ENCODE data around the gene KCNT1. TPM values are rescaled to one million over a fixed set of nuclear protein-coding genes. Genes with fewer than 3 reads are reported as not detected.

The KCNT1 gene
- total RNA-seq, 2 donors from 2014 or later, result 0.08 TPM; not detected in 1

- no peak for DNase-seq
- H3K27me3 ChIP-seq, result peaks cover 14% of the 10 kb centered on the region
- intact Hi-C loops (cut with DNase I), result no loop called here
These were observed 1.5 kb upstream of the KCNT1 start for GRCh38 chr9:135700525-135700924.

GRCh38 chr9:135701067-135701958 lies 672 bp upstream of the KCNT1 start:
- Histone ChIP-seq H3K4me1 (no peaks in the 10 kb centered on the region), H3K27me3 (peaks cover 14% of the 10 kb centered on the region), H3K4me3 (no peak overlapping the region), H3K9ac (ENCODE audit: low read depth in 2 of 2, low read length in 2 of 2) (no peak overlapping the region), H3K9me3 (no peaks in the 10 kb centered on the region), H3K36me3 (no peaks in the 10 kb centered on the region), H3K27ac (no peak overlapping the region)
- TF ChIP-seq CTCF (IDR thresholded peaks at IDR 0.05), result no peak
- no peak for DNase-seq
- intact Hi-C loops (cut with DNase I), result no loop called here

More at GRCh38 chr9:135700525-135700924, 1.5 kb upstream of the KCNT1 start:
- Histone ChIP-seq H3K4me1 (no peaks in the 10 kb centered on the region), H3K4me3 (no peak overlapping the region), H3K9me3 (no peaks in the 10 kb centered on the region), H3K9ac (ENCODE audit: low read depth in 2 of 2, low read length in 2 of 2) (no peak overlapping the region), H3K27ac (no peak overlapping the region), H3K36me3 (no peaks in the 10 kb centered on the region)
- TF ChIP-seq CTCF (IDR thresholded peaks at IDR 0.05), result no peak

- H3K27me3 ChIP-seq, result peaks cover 14% of the 10 kb centered on the region
- H3K27ac ChIP-seq, result no peak overlapping the region
- DNase-seq, result no peak
- no peaks in the 10 kb centered on the region for H3K9me3 ChIP-seq
- TF ChIP-seq CTCF (IDR thresholded peaks at IDR 0.05), result no peak
- H3K4me3 ChIP-seq, result no peak overlapping the region
- no peaks in the 10 kb centered on the region for H3K36me3 ChIP-seq
- no peaks in the 10 kb centered on the region for H3K4me1 ChIP-seq
- no peak overlapping the region for H3K9ac ChIP-seq (ENCODE audit: low read depth in 2 of 2, low read length in 2 of 2)
- intact Hi-C loops (cut with DNase I), result no loop called here
These were observed 1.7 kb downstream of the KCNT1 start for GRCh38 chr9:135703726-135704125.

GRCh38 chr9:135704483-135704882 lies 2.5 kb downstream of the KCNT1 start:
- H3K4me3 ChIP-seq, result no peak overlapping the region
- H3K27me3 ChIP-seq, result peaks cover 14% of the 10 kb centered on the region
- no peak for TF ChIP-seq CTCF (IDR thresholded peaks at IDR 0.05)
- intact Hi-C loops (cut with DNase I), result no loop called here
- H3K27ac ChIP-seq, result no peak overlapping the region
- H3K9ac ChIP-seq (ENCODE audit: low read depth in 2 of 2, low read length in 2 of 2), result no peak overlapping the region
- H3K9me3 ChIP-seq, result no peaks in the 10 kb centered on the region
- H3K4me1 ChIP-seq, result no peaks in the 10 kb centered on the region
- DNase-seq, result no peak
- H3K36me3 ChIP-seq, result no peaks in the 10 kb centered on the region

GRCh38 chr9:135705376-135705775 lies 3.4 kb downstream of the KCNT1 start:
- no peaks in the 10 kb centered on the region for H3K4me1 ChIP-seq
- H3K27me3 ChIP-seq, result peaks cover 14% of the 10 kb centered on the region
- DNase-seq, result no peak
- no peak overlapping the region for H3K4me3 ChIP-seq
- no peak overlapping the region for H3K9ac ChIP-seq (ENCODE audit: low read depth in 2 of 2, low read length in 2 of 2)
- TF ChIP-seq CTCF (IDR thresholded peaks at IDR 0.05), result no peak
- no peaks in the 10 kb centered on the region for H3K9me3 ChIP-seq
- H3K36me3 ChIP-seq, result no peaks in the 10 kb centered on the region
- no peak overlapping the region for H3K27ac ChIP-seq
- intact Hi-C loops (cut with DNase I), result no loop called here

Measured in colonic mucosa (tissue), 4 donors.